SKM-1 treated with dmso at 0.1 percent for 144 hours (cell line): Measurements from ENCODE around the gene ATP2C1.

Experiments
- DNase-seq: peaks from one replicate; lab custom pipeline; 2025; ENCODE audit not compliant: unreplicated experiment; lab: John Stamatoyannopoulos, UW

The ATP2C1 gene

DNA sequence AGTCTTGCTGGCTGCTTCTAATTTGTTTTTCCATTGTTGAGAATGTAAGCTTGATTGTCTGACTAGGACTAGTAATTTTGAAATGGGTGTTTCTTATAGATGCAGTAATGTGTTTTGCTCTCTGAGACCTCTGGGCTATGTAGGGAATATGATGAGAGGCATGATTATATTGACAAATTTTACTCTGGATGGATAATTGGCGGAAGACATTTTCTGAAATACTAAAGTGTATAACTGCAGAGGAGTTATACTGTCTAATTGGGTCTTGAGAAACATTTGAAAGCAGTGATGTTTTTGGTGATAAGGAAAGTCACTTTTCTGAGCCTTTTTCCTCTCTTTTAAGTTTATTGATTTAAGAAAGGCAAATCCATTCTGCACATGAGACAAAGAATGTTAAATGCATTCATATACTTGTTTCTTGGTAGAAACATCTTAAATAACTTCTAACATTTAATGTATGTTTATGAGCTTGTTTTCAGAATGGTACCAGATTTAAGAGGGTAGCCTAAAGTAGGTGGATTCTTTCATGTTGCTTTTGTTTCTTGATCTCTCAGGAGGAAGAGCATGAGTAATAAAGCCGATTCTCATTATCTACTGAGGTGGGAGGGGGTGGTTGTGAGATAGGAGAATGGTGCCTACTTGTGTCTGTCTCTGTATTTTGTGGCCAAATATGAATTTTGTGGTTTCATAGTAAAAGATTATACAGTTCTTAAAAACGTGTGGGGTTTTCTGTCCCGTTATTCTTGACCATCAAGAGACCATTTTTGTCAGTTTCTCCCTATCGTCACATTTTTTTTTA is 2.0 kb downstream of the ATP2C1 start:
- no peak for DNase-seq

DNA sequence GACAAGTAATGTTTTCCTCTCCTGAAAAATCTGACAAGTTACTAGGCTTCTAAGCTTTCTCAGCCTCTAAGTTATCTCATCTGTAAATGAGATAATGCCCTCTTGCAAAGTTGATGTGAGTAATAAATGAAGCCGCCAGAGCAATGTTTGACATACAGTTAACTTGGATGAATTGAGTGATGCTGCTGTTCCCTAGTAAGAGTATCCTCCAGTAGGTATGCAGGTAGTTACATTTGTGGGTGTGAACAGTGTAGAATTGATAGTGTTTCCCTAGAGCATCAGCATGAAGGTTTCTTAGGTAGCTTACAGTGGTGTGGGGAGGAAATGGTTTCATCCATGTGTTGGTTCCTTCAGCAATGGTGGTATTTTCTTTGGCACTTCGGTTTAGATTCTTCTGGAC is 3.4 kb downstream of the ATP2C1 start:
- no peak for DNase-seq

DNA sequence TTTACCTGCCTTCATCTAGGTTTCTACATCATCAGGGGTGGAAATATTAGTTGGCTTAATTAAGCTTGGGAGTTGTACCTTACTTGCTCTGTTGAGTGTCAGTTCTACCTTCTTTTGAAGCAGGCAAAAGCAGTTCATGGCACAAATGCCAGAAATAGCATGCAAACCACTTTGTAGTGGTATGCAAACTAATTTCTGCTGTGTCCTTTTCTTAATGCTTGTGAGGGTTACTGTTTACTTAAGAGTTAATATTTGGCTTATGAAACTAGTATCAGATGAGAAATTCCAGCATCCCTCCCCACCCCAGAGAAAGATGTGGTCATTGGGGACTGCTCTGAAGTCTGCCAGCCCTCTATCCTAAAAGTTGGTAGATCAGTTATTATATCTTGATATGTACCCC is 7.1 kb downstream of the ATP2C1 start:
- no peak for DNase-seq

DNA sequence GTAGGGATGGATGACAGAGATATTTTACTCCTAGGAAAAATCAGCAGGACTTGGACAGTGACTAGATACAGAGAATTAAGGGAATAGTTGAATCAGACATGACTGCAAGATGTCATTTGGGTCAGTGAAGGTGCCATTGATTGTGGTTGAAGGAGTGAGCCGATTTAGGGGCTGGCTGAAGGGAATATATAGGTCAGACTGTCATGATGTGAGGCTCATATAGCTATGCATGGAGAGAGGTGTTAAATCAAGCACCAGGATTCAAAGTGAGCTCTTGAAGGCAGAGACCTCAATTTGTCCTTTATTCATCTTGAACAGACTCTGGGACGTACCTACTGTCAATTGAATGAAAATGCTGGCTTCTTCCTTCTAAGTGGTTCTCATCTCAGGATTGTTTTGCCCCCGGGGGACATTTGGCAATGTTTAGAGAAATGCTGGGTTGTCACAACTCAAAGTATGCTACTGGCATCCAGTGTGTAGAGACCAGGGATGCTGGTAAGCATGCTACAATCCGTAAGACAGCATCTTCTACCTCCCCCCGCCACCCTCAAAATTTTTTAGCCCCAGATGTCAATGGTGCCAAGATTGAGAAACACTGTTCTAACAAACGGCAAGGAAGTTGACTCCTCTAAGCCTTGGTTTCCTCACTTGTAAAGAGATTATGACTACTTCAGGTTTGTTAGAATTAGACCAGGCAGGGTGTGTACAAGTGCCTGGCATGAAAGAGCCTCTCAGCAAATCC is 7.8 kb downstream of the ATP2C1 start:
- DNase-seq: peak; percentile 33

DNA sequence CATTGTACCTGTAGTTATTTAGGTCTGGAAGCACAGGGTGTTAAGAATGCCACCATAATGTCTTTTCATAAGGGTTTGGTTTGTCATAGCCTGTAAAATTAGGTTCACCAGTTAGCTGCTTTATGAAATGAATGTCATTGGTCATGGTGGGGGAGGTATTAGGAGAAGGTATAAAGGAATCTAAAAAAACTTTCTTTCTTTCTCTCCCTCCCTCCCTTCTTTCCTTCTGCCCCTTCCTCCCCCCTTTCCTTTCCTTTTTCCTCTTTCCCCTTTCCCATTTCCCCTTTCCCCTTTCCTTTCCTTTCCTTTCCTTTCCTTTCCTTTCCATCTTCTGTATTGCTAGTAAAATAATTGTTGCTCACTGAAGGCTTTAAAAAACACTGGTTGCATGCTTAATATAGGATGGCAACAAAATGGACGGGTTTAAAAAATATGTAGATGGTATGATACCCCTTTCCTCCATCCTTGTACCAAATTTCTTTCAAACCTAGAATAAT is 9.6 kb downstream of the ATP2C1 start:
- no peak for DNase-seq

DNA sequence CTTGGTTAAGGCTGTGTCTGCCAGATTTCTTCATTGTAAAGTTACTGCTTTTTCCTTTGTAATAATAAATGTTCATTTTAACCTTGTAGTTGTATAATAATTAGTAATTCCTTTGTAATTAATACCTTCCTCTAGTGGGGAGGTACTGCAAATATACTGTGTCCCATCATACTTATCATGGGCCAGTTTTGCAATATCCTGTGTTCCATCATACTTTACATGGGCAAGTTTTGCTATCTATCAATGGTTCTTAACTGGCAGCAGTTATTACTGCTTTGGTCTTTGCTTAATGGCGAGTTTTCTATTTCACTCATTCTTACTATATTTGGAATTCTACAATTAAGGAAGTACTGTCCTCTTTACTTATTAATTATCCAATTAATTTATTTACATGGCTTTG is 10.6 kb downstream of the ATP2C1 start:
- DNase-seq: no peak

DNA sequence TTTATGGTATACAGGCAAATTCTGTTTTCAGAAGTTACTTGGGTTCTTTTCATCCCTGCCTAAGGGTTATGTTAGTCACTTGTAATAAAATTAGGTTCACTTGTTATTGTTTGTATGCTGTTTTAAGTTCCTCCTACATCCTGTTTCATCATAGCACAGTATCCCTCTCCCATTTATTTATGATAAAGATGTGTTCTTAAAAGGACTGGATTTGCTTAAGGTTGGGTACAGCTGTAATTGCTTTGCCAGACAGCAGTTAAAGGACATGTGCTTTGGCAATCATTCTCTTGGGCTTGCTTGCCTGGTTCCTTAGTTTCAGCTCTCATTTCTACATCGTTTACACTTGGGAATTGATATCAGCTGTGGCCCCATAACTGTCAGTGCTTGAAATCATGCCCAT is 11.7 kb downstream of the ATP2C1 start:
- DNase-seq: no peak

DNA sequence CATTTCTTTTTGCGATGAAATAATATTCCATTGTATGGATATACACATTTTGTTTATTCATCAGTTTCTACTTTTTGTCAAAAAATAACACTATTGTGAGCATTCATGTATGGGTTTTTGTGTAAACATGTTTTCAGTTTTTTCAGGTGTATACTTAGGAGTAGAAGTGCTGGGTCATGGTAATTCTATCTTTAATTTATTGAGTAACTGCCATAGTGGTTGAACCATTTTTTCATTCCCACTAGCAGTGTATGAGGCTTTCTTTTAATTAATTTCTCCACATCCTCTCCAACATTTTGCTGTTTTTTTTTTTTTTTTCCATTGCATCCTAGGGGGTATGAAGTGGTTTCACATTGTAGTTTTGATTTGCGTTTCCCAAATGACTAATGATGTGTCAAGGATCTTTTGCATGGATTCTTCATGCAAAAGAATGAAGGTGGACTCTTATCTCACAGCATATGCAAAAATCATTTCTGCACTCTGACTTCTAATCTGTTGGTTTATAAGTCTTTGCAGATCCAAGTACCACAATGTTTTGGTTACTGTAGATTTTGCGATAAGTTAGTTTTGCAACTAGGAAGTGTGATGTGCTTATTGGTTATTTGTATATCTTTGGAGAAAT is 12.6 kb downstream of the ATP2C1 start:
- DNase-seq: no peak

DNA sequence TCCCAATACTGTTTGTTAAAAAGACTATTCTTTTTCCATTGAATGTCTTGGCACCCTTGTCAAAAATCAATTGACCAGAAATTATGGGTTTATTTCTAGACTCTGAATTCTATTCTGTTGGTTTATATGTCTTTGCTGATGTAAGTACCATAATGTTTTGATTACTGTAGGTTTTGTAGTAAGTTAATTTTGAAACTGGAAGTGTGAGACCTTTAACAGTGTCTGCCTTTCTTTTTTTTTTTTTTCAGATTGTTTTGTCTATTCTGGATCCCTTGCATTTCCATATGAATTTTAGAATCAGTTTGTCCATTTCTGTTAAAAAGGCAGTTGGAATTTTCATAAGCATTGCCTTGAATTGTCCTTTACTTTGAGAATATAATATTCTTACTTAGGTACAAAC is 13.6 kb downstream of the ATP2C1 start:
- no peak for DNase-seq

DNA sequence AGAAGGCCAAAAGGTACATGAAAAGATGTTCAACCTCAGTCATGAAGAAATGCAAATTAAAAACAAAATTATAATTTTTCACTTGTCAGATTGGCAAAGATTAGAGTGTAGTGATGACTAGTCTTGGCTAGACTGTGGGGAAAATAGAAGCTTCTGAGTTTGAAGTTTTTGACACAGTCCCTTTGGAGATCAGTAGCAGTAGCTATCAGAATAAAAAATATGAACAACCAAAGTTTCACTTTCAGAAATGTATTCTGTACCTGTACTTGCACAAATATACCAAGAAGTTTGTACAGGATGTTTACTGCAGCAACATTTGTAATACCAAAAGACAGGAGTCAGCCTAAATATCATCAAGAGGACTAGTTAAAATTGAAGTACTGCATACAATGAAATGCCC is 14.1 kb downstream of the ATP2C1 start:
- DNase-seq: no peak

DNA sequence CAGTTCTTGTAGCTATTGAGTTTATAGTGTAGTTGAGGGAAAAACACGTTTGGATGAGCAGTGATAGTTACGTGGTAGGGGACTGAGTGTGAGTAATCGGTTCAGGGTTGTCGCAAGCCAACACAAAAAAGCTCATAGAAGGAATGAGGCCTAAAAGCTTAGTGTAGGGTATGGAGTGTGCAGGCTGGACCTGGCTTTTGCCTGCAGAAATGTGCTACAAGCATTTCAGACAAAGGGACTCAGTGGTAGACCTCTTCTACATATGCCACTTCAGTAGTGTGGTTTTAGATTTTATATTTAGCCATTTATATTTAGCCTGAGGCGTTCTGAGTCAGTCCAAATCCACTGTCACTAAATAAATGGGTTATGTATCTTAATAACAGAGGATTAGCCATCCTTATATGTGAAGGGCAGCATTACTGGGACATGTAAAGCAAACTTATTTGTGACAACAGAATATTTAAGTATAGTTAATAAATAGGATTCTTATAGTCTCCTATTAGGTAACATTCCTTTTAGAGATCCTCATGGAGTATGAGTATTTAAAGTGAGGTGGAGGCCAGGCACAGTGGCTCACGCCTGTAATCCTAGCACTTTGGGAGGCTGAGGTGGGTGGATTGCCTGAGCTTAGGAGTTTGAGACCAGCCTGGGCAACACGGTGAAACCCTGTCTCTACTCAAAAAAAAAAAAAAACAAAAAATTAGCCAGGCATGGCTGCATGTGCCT is 21.8 kb downstream of the ATP2C1 start:
- DNase-seq: no peak

DNA sequence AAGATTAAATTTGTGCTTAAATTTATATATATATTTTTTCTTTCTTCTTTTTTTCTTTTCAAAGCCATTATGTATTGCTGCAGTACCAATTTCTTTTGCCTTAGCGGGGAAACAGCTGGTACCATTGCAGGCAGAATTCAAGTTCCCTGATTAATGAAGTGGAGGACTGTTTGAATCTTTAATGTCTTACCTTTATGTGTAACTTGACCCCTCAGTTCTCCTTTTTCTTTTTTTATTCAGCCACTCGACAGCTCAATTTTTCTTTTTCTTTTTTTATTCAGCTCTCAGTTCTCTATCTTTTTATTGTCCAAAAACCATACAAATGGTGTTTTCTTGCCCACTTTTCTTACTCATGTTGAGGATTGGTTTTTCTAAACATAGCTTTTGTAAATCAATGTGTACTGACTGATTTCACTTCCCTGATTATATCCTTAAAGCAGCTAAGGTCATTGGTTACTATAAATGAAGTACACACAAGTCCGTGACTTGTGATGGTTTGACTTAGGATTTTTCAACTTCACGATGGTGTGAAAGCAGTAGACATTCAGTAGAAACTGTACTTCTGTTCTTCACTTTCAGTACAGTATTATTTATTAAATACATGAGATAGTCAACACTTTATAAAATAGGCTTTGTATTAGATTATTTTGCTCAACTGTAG is 22.8 kb downstream of the ATP2C1 start:
- DNase-seq: no peak

DNA sequence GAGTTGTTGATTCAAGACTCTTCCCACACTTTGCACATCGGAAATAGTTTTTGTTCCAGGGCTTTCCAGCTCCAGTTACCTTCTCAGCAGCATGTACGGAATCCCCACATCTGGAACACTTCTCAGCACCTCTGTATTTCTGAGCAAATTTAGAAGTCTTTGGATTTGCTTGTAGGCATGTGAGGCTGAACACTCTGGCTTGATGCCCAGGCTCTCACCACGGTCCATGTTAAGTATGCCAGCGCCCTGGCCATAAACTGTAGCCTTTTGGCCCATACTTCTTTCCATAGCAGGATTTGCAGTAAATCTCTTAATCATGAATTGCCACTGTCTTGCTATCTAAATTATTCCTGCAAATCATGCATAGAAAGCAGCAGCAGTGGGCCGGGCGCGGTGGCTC is 24.4 kb downstream of the ATP2C1 start:
- DNase-seq: no peak

DNA sequence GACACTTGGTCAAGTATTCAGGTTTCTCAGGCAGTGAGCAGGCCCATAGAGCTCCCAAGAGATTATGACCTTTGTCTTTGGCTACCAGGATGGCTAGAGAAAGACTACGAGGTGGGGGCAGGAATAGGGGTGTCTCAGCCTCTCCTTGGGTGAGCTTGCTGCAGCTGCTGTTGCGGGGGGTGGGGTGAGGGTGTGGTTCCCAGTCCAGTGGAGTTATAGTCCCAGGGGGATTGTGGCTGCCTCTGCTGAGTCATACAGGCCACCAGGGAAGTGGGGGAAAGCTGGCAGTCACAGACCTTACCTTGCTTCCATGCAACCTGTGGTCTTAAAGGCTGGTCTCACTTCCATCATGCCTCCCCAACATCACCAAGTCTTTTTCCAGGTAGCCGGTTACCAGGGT is 31.7 kb downstream of the ATP2C1 start:
- no peak for DNase-seq

DNA sequence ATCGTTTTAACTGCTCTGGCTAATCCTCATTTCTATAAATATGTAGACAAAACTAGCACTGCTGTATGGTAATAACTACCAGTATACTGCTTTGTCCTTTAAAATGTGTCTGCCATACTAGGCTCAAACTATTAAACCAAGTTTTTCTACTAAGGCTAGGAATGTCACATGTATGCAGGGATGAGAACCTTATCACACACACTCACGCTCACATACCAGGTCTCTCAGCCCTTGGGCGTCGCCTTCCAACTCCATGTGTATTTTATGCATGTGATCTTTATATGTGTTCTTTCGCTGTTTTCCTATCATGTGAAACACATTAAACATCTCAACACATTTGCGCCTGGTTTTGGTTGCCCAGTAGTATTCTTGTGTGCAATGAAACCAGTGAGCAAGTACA is 32.6 kb downstream of the ATP2C1 start:
- no peak for DNase-seq

DNA sequence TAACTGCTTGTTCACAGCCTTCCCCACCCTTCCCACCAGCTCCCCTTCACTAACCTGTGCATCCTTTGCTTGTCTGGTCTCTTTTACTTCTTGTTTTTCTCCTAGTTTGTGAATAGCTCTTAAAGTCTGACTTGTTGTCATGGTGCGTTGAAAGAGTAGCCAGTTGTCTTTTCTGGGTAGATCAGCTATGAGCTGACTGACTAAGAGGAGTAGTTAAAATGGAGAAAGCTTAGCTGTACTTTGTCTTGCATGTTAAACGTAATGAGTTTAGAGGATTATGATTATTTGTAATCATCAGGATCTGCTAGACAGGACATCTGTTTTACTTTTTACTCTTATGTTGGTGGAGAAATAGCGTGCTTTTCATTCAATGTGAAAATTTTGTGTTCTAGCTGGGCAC is 35.9 kb downstream of the ATP2C1 start:
- DNase-seq: no peak

DNA sequence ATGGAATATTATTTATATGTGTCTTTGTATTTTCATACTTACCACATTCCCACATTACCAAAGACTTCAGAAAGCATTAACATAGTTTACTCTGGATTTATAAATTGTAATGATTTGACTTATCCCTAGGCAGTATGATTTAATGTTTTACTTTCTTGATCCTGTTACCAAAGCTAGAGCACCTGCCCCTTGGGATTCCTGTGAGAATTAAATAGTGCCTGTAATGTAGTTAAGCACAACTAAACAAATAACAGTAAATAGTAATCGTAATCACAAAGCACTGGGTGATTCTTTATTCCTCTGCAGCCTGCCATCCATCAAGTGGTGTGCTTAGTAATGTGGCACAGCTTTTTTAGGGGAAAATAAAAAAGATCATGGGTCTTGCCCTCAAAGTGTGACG is 39.1 kb downstream of the ATP2C1 start:
- no peak for DNase-seq

DNA sequence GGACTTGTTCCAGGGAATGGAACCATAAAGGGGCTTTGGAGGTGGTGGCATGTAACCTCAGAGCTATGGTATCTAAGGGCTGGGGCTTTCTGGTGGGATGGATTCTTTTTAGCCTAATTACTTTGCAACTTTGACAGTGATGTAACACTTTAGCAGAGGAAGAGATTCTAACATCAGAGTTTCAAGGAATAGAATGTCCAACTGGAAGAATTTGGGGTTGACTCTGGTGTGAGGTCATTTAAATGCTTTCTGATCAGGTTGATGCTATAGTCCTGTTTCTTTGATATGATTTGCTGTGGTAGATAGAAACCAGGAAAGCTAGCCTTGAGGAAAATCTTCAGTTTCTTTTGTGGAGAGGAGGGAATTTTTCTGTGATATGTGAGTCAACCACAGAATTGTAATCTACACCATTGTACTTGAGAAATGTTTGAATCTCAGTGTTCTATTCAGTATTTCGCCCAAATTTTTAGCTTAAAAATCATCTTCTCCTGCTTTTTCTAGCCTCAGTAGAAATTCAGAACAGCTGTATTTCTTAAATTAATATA is 40.0 kb downstream of the ATP2C1 start:
- no peak for DNase-seq

DNA sequence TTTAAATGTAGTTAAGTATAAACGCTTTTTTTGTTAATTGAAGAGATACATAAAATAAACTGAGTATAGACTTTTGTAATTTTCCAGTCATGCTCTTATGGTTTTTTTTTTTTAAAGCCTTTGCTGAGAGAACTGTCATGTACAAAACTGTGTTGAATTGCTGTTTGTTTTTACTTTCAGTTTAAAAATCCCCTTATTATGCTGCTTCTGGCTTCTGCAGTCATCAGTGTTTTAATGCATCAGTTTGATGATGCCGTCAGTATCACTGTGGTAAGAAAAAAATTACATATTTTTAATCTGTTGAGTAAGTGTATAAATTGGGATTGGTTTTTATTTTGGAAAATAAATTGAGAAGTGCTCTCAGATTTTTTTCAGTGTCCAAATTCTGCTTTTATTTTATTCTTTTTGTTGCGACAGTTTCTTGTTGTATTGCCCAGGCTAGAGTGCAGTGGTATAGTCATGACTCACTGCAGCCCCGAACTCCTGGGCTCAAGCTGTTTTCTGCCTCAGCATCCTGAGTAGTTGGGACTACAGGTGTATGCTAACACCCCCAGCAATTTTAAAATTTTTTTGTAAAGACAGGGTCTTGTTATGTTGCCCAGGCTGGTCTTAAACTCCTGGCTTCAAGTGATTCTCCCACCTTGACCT is 40.7 kb downstream of the ATP2C1 start:
- no peak for DNase-seq
